Right renal pelvis (tissue), 4 donors: ENCODE data around the gene ANTXR1. TPM values are rescaled to one million over a fixed set of nuclear protein-coding genes. Genes with fewer than 3 reads are reported as not detected.

ENCODE experiments used
- DNase-seq, 4 donors: peaks; one replicate each; pipeline ENCODE4 v3.0.0-alpha.2; 2013; ENCODE audit warnings: low read depth in 4 of 4, low spot score in 3 of 4, missing footprints in 1 of 4
- polyA plus RNA-seq, 4 donors: library from polyadenylated mRNA; unstranded; fragments of 120-200 nt; gene quantifications; one replicate each; pipeline ENCODE4 v1.2.1, GENCODE V29; 2013; ENCODE audit not compliant: insufficient read length in 4 of 4

The ANTXR1 gene
- polyA plus RNA-seq, 4 donors = 81.3 to 100 (median 95.3) TPM

- DNase-seq = no peak
Measured at GRCh38 chr2:69031466-69031865, 18.5 kb downstream of the ANTXR1 start.

GRCh38 chr2:69032336-69032735 lies 19.4 kb downstream of the ANTXR1 start:
- no peak for DNase-seq

- DNase-seq = no peak
Measured at GRCh38 chr2:69033461-69034095, 20.6 kb downstream of the ANTXR1 start.

- DNase-seq = no peak
Measured at GRCh38 chr2:69034122-69034521, 21.1 kb downstream of the ANTXR1 start.

- DNase-seq = no peak
Measured at GRCh38 chr2:69034845-69035244, 21.9 kb downstream of the ANTXR1 start.

- DNase-seq = no peak
Measured at GRCh38 chr2:69036926-69037325, 23.9 kb downstream of the ANTXR1 start.

- no peak for DNase-seq
Measured at GRCh38 chr2:69041214-69041613, 28.2 kb downstream of the ANTXR1 start.

- DNase-seq = no peak
Measured at GRCh38 chr2:69043736-69044400, 30.9 kb downstream of the ANTXR1 start.

GRCh38 chr2:69046221-69046662 lies 33.3 kb downstream of the ANTXR1 start:
- no peak for DNase-seq

- DNase-seq = no peak
Measured at GRCh38 chr2:69047625-69048145, 34.7 kb downstream of the ANTXR1 start.

- DNase-seq = no peak
Measured at GRCh38 chr2:69050802-69051201, 37.8 kb downstream of the ANTXR1 start.

- DNase-seq = no peak
Measured at GRCh38 chr2:69053416-69053965, 40.5 kb downstream of the ANTXR1 start.

- no peak for DNase-seq
Measured at GRCh38 chr2:69054431-69054830, 41.5 kb downstream of the ANTXR1 start.

- no peak for DNase-seq
Measured at GRCh38 chr2:69055688-69056470, 42.9 kb downstream of the ANTXR1 start.

- no peak for DNase-seq
Measured at GRCh38 chr2:69057660-69058059, 44.7 kb downstream of the ANTXR1 start.

- DNase-seq = no peak
Measured at GRCh38 chr2:69059731-69060290, 46.8 kb downstream of the ANTXR1 start.

- no peak for DNase-seq
Measured at GRCh38 chr2:69060938-69061501, 48.0 kb downstream of the ANTXR1 start.

- no peak for DNase-seq
Measured at GRCh38 chr2:69061525-69061924, 48.5 kb downstream of the ANTXR1 start.

- DNase-seq = no peak
Measured at GRCh38 chr2:69062307-69062962, 49.5 kb downstream of the ANTXR1 start.
